Tibial artery (tissue), 4 donors: Measurements from ENCODE around the gene CELF4.

Experiments used
- DNase-seq, 2 donors: peaks; one replicate each; pipeline ENCODE4 v3.0.0-alpha.2; 2019
- H3K27ac ChIP-seq, 2 donors: fragments of 200-600 bp; sonication (generic) in 1 of 2; 1 replicate in 1 of 2; 2 replicates in 1 of 2; pipeline ENCODE4 v1.5.1; 2018 to 2019; ENCODE audit warnings: mild to moderate bottlenecking in 1 of 2
- H3K27me3 ChIP-seq, 2 donors: fragments of 200-600 bp; sonication (generic) in 1 of 2; one replicate each; pipeline versions ENCODE4 v1.5.1 to v1.6.0; 2016 to 2019
- H3K36me3 ChIP-seq, 3 donors: fragments of 200-600 bp; sonication (generic) in 2 of 3; one replicate each; pipeline ENCODE4 v1.5.1; 2016 to 2019; ENCODE audit warnings: mild to moderate bottlenecking in 2 of 3
- H3K4me1 ChIP-seq, 4 donors: fragments of 200-600 bp; sonication (generic) in 2 of 4; 1 replicate in 3 of 4; 2 replicates in 1 of 4; pipeline ENCODE4 v1.5.1; 2016 to 2019
- H3K4me3 ChIP-seq, 2 donors: fragments of 200-600 bp; sonication (generic) in 1 of 2; 1 replicate in 1 of 2; 2 replicates in 1 of 2; pipeline ENCODE4 v1.5.1; 2018 to 2019; ENCODE audit warnings: mild to moderate bottlenecking in 2 of 2
- H3K9me3 ChIP-seq, 3 donors: fragments of 200-600 bp; sonication (generic) in 1 of 3; one replicate each; pipeline ENCODE4 v1.5.1; 2016 to 2019
- CTCF ChIP-seq, 2 experiments: fragments of 200-600 bp in 1 of 2; fragments of 450-650 bp in 1 of 2; IDR thresholded peaks; one replicate each; pipeline ENCODE4 v1.5.1; 2017 to 2019; ENCODE audit warnings: antibody characterized with exemption in 2 of 2, mild to moderate bottlenecking in 1 of 2, moderate library complexity in 1 of 2
- intact Hi-C: fragments of 100-400 bp; cut with DNase I; formaldehyde crosslinking; loops from one replicate; pipeline ENCODE4 v1.15.0; 2023; ENCODE audit warnings: low total_unique reads

Gene CELF4

DNA sequence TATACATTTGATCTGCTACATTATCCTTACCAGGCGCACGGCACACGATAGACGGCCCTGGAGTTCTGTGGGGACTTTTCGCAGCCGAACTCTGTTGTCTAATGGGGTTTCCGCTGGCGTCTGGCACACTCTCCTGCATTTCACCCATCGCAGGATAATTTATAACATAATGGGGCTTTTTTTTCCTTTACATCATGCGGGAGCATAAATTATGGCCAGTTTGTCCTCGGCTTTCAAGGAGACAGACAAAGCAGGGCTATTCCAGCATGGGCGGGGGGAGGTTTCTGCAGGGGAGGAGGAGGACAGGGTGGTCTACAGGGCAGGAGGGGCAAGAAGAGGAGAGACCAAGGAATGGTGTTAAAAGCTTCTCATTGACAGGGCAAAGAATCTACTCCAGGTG lies 279.8 kb downstream of the CELF4 start:
- Histone ChIP-seq H3K27me3 (peaks cover 0 to 37% of the 10 kb centered on the region in 2 donors), H3K4me1 (no peaks in the 10 kb centered on the region), H3K9me3 (no peaks in the 10 kb centered on the region), H3K4me3 (no peak overlapping the region), H3K36me3 (no peaks in the 10 kb centered on the region), H3K27ac (no peak overlapping the region)
- no peak for DNase-seq
- TF ChIP-seq CTCF (IDR thresholded peaks at IDR 0.05): no peak
- intact Hi-C loops: no loop called here

GRCh38 chr18:37284260-37284659 lies 281.3 kb downstream of the CELF4 start:
- Histone ChIP-seq H3K9me3 (no peaks in the 10 kb centered on the region), H3K36me3 (no peaks in the 10 kb centered on the region), H3K27ac (no peak overlapping the region), H3K4me1 (no peaks in the 10 kb centered on the region), H3K27me3 (peaks cover 0 to 46% of the 10 kb centered on the region in 2 donors), H3K4me3 (no peak overlapping the region)
- intact Hi-C loops: no loop called here
- no peak for DNase-seq
- no peak for TF ChIP-seq CTCF (IDR thresholded peaks at IDR 0.05)

DNA sequence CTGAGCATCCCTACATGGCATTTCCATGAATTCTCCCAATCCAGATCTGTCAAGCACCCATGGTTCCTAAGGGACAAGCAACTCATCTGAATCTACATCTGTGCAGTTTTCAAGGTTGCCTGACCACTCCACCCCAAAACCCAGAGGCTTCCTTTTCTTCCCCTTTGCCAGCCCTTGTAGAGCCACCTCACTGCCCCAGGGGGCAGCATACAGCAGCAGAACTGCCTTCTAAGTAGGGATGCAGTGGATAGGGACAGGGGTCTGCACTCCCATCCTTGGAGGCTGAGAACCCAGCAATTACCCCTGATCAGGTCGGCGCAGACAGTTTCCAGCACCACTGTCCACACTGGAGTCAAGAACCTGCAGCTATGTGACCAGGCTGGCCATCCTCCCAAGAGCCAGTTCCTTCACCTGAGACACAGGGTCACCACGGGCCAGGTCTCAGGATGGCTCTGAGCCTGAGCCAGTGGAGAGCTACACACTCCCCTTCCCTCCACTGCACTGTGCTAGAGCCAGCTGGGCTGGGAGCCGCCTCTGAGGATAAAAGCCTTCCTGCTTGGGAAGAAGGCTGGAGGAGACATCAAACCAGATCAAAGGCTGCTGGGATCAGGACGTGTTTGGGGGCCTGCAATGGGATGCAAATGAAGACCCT lies 283.1 kb downstream of the CELF4 start:
- H3K9me3 ChIP-seq: no peaks in the 10 kb centered on the region

DNA sequence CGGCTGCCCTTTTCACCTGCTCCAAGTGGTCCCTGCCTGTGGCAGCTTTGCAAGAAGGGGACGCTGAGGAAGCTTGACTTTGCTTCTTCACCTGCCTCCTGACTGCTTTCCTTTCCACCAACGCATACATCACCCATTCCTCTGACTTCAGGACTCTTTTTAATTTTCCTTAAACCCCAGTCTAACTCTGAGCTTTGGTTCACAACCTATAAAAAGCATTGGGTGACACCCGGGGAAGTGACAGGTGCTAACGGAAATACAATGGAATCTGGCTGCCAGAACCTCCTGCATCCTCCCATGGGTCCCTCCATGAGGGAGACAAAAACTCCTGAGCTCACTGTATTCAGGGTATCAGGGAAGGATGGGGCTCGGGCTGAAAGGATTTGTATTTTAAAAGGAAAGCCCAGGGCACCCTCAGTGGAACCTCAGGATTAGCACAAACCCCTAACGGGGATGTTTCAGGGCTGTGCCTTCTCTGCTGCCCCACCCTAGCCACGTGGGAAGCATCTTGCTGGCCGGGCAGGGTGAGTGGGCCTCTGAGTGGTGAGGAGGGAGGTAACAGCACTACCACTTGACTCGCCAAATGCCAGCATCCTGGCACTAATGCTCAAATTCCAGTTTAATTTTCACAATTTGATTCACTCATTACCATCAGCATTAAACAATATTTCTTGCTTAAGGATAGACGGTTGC lies 284.8 kb downstream of the CELF4 start:
- DNase-seq: no peak
- peaks cover 0 to 1% (median 0%) of the 10 kb centered on the region in 3 donors for H3K9me3 ChIP-seq
- H3K27me3 ChIP-seq: peaks cover 0 to 64% of the 10 kb centered on the region in 2 donors
- no peak overlapping the region for H3K4me3 ChIP-seq
- TF ChIP-seq CTCF (IDR thresholded peaks at IDR 0.05): no peak
- H3K4me1 ChIP-seq: no peaks in the 10 kb centered on the region
- intact Hi-C loops: no loop called here
- no peak overlapping the region for H3K27ac ChIP-seq
- no peaks in the 10 kb centered on the region for H3K36me3 ChIP-seq

More for the DNA sequence above, 283.1 kb downstream of the CELF4 start:
- peaks cover 0 to 58% of the 10 kb centered on the region in 2 donors for H3K27me3 ChIP-seq
- H3K4me3 ChIP-seq: no peak overlapping the region
- no peaks in the 10 kb centered on the region for H3K4me1 ChIP-seq
- DNase-seq: no peak
- peak in 1 of 2 experiments; percentile 11 for TF ChIP-seq CTCF (IDR thresholded peaks at IDR 0.05)
- intact Hi-C loops: no loop called here
- H3K27ac ChIP-seq: no peak overlapping the region
- no peaks in the 10 kb centered on the region for H3K36me3 ChIP-seq

GRCh38 chr18:37277804-37278203 lies 287.8 kb downstream of the CELF4 start:
- peaks cover 0 to 5% (median 0%) of the 10 kb centered on the region in 4 donors for H3K4me1 ChIP-seq
- intact Hi-C loops: no loop called here
- no peak overlapping the region for H3K4me3 ChIP-seq
- TF ChIP-seq CTCF (IDR thresholded peaks at IDR 0.05): no peak
- H3K27me3 ChIP-seq: peaks cover 0 to 74% of the 10 kb centered on the region in 2 donors
- no peak overlapping the region for H3K27ac ChIP-seq
- peaks cover 0 to 8% (median 0%) of the 10 kb centered on the region in 3 donors for H3K9me3 ChIP-seq
- DNase-seq: no peak
- H3K36me3 ChIP-seq: no peaks in the 10 kb centered on the region
